GM19099 (cell line): ENCODE measurements around the gene ZNF513.

Experiments
- POLR2A ChIP-seq: IDR thresholded peaks from 3 replicates; pipeline ENCODE4 v1.6.1; 2011; ENCODE audit warnings: low read depth; ENCODE audit not compliant: insufficient read length; ENCODE audit errors: extremely low read depth

ZNF513 gene

GRCh38 chr2:27380626-27381545 is at the start of gene ZNF513:
TSS of gene ZNF513 (minus strand) at chr2:27380734. CDS start at chr2:27380526, 208 bp downstream.
- peak; percentile 78 for TF ChIP-seq POLR2A

- TF ChIP-seq POLR2A = no peak
Observed at GRCh38 chr2:27428978-27429541, 48.5 kb upstream of the ZNF513 start.

- peak; percentile 93 for TF ChIP-seq POLR2A
Observed at GRCh38 chr2:27428213-27428977, 47.9 kb upstream of the ZNF513 start, which contains the start of gene NRBP1. TSS of gene NRBP1 (plus strand) at chr2:27428631. CDS start at chr2:27433274, 4,643 bp downstream.

- TF ChIP-seq POLR2A = no peak
Observed at GRCh38 chr2:27427863-27428212, 47.3 kb upstream of the ZNF513 start.

GRCh38 chr2:27422958-27423357 is 42.4 kb upstream of the ZNF513 start:
- TF ChIP-seq POLR2A = no peak

GRCh38 chr2:27421660-27422250 is 41.2 kb upstream of the ZNF513 start:
- TF ChIP-seq POLR2A = no peak

- no peak for TF ChIP-seq POLR2A
Observed at GRCh38 chr2:27420996-27421395, 40.5 kb upstream of the ZNF513 start.

- TF ChIP-seq POLR2A = no peak
Observed at GRCh38 chr2:27416151-27416550, 35.6 kb upstream of the ZNF513 start.

- TF ChIP-seq POLR2A = no peak
Observed at GRCh38 chr2:27412419-27413152, 32.1 kb upstream of the ZNF513 start.

- TF ChIP-seq POLR2A = peak; percentile 96
Observed at GRCh38 chr2:27409321-27410073, 29.0 kb upstream of the ZNF513 start, which contains the start of gene PPM1G. TSS of gene PPM1G (minus strand) at chr2:27409591. CDS start at chr2:27409422, 169 bp downstream.

- TF ChIP-seq POLR2A = no peak
Observed at GRCh38 chr2:27408601-27409320, 28.2 kb upstream of the ZNF513 start.

GRCh38 chr2:27407798-27408491 is 27.4 kb upstream of the ZNF513 start:
- TF ChIP-seq POLR2A = no peak
